Measurements from ENCODE around the gene CEP57L1.

DNA sequence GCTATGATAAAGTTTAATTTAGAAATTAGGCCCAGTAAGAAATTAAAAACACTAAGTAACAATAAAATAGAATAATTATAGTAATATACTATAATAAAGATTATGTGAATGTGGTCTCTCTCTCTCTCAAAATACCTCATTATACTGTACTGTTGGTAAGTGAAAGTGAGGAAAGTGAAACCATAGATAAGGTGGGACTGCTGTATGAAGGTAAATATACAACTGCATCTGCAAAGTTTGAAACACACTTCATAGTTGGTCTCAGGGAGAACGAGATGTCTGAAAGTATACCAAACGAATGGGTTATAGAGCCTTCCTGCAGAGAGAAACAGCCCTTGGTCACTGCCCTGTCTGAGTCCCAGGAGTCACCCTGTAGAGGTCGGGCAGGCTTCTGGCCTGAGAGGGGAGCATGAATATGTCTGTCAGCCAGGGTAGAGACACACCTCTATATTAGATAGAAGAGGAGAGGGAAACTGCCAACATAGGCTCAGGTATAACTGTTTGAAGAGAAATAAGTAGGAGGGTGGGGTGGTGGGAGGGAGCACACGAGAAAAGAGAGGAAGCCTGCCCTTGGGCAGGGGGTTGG, 32.4 kb upstream of the CEP57L1 start:
- no peak for TF ChIP-seq CTCF (IDR thresholded peaks at IDR 0.05)
- no peak for TF ChIP-seq POLR2AphosphoS5 (IDR thresholded peaks at IDR 0.05; ENCODE audit: low read depth, low read length)
- no peak for TF ChIP-seq REST (IDR thresholded peaks at IDR 0.05; ENCODE audit: insufficient read depth in 1 of 2, low read depth in 2 of 2, low read length in 1 of 2)
- no peak for TF ChIP-seq TCF7L2 (IDR thresholded peaks at IDR 0.05; ENCODE audit: low read depth, low read length)

Measured in Panc1 (cell line).